HCT116 (cell line): ENCODE results near the gene PURA. TPM values are rescaled to one million over a fixed set of nuclear protein-coding genes. Genes with fewer than 3 reads are reported as not detected.

Experiments used
- ATAC-seq: fragments of 200-7000 bp; cut with Tn5 transposase; 2 replicates; pipeline ENCODE4 v1.9.1; 2020; ENCODE audit warnings: mild to moderate bottlenecking, moderate library complexity
- BruUV-seq: library from RNA; stranded (reverse); fragments of 400-500 nt; replicated peaks from 2 replicates; lab custom pipeline; 2021; lab: Mats Ljungman, UMichigan
- CTCF ChIA-PET: fragments of 300-600 bp; sonication (Branson Sonifier 250); formaldehyde crosslinking; loops from one replicate; lab custom pipeline; 2021; ENCODE audit warnings: antibody characterized with exemption; lab: Charles Lee
- POLR2A ChIA-PET: fragments of 300-600, 350-600 bp; sonication (Branson Sonifier 250); formaldehyde crosslinking; loops from one replicate; lab custom pipeline; 2021; ENCODE audit warnings: antibody characterized with exemption; lab: Charles Lee
- RAD21 ChIA-PET, 2 experiments: fragments of 300-600 bp; sonication (Branson Sonifier 250); formaldehyde crosslinking; loops; one replicate each; lab custom pipeline; 2023; ENCODE audit warnings: low total read pairs in 2 of 2; ENCODE audit not compliant: uncharacterized antibody in 2 of 2, unreplicated experiment in 2 of 2, low non-redundant PET in 1 of 2; lab: Charles Lee
- DNase-seq: peaks from one replicate; pipeline ENCODE4 v3.0.0-alpha.2; 2010; ENCODE audit warnings: low read depth, low spot score
- H2AFZ ChIP-seq: fragments of 200-600 bp; shearing (Covaris generic), sonication (generic); 2 replicates; pipeline ENCODE4 v1.6.1; 2017; ENCODE audit warnings: low read depth, mixed run types, mixed read lengths, antibody characterized with exemption, low read length; ENCODE audit not compliant: poor library complexity, severe bottlenecking
- H3K27ac ChIP-seq: 2 replicates; pipeline ENCODE4 v1.5.1; 2012; ENCODE audit warnings: low read depth, low read length
- H3K27me3 ChIP-seq: fragments of 200-600 bp; sonication (generic); 2 replicates; pipeline ENCODE4 v1.6.1; 2016; ENCODE audit warnings: mixed run types, low read length, mixed read lengths; ENCODE audit not compliant: insufficient read depth
- H3K36me3 ChIP-seq, 2 experiments: fragments of 200-500 bp in 1 of 2; fragments of 200-600 bp in 1 of 2; sonication (Bioruptor generic) in 1 of 2; sonication (generic) in 1 of 2; 2 replicates each; pipeline versions ENCODE4 v1.5.1 to v1.6.1; 2014 to 2016; ENCODE audit warnings: low read length in 2 of 2, inconsistent platforms in 1 of 2, mixed read lengths in 1 of 2, mixed run types in 1 of 2; ENCODE audit not compliant: insufficient read depth in 2 of 2, control insufficient read depth in 1 of 2
- H3K4me1 ChIP-seq, 2 experiments: fragments of 200-600 bp in 1 of 2; sonication (generic) in 1 of 2; 2 replicates each; pipeline versions ENCODE4 v1.5.1 to v1.6.1; 2012 to 2017; ENCODE audit warnings: low read length in 2 of 2, inconsistent platforms in 1 of 2, mild to moderate bottlenecking in 1 of 2, mixed read lengths in 1 of 2, mixed run types in 1 of 2, moderate library complexity in 1 of 2; ENCODE audit not compliant: insufficient read depth in 2 of 2, control insufficient read depth in 1 of 2
- H3K4me2 ChIP-seq: fragments of 200-600 bp; sonication (generic); 2 replicates; pipeline ENCODE4 v1.6.1; 2017; ENCODE audit warnings: mixed run types, low read length, mixed read lengths
- H3K4me3 ChIP-seq, 2 experiments: fragments of 200-600 bp in 1 of 2; sonication (generic) in 1 of 2; replicated peaks in 1 of 2; 2 replicates each; pipeline ENCODE4 v1.5.1; 2011 to 2016; ENCODE audit warnings: low read length in 2 of 2, control low read depth in 1 of 2, low read depth in 1 of 2, mild to moderate bottlenecking in 1 of 2, mixed read lengths in 1 of 2, mixed run types in 1 of 2
- H3K79me2 ChIP-seq: fragments of 200-600 bp; sonication (generic); 2 replicates; pipeline ENCODE4 v1.6.1; 2017; ENCODE audit warnings: mild to moderate bottlenecking, mixed run types, low read length, moderate library complexity, mixed read lengths; ENCODE audit not compliant: insufficient read depth
- H3K9ac ChIP-seq: fragments of 200-600 bp; sonication (generic); 2 replicates; pipeline ENCODE4 v1.6.1; 2016; ENCODE audit warnings: low read length, mixed read lengths
- H3K9me2 ChIP-seq: fragments of 200-600 bp; sonication (generic), shearing (Covaris generic); 2 replicates; pipeline ENCODE4 v1.6.1; 2017; ENCODE audit warnings: mixed run types, mild to moderate bottlenecking, moderate library complexity; ENCODE audit not compliant: insufficient read depth
- H3K9me3 ChIP-seq, 2 experiments: fragments of 200-500 bp in 1 of 2; fragments of 200-600 bp in 1 of 2; sonication (Bioruptor generic) in 1 of 2; sonication (generic) in 1 of 2; 2 replicates each; pipeline ENCODE4 v1.6.1; 2014 to 2017; ENCODE audit warnings: low read length in 2 of 2, mixed read lengths in 2 of 2, inconsistent platforms in 1 of 2, low read depth in 1 of 2, mild to moderate bottlenecking in 1 of 2, mixed run types in 1 of 2, moderate library complexity in 1 of 2; ENCODE audit not compliant: control insufficient read depth in 1 of 2, insufficient read depth in 1 of 2
- H4K20me1 ChIP-seq: fragments of 200-600 bp; sonication (generic), shearing (Covaris generic); 2 replicates; pipeline ENCODE4 v1.6.1; 2017; ENCODE audit warnings: mixed run types, mild to moderate bottlenecking, moderate library complexity; ENCODE audit not compliant: insufficient read depth
- MAX ChIP-seq: IDR thresholded peaks from 2 replicates; pipeline ENCODE4 v1.6.1; 2012
- YY1 ChIP-seq: IDR thresholded peaks from 2 replicates; pipeline ENCODE4 v1.6.1; 2011; ENCODE audit warnings: low read length, low read depth, moderate library complexity, mild to moderate bottlenecking; ENCODE audit not compliant: insufficient replicate concordance; ENCODE audit errors: extremely low read depth
- intact Hi-C: fragments of 100-400 bp; cut with micrococcal nuclease; formaldehyde crosslinking; loops from 2 replicates; pipeline ENCODE4 v1.10.0; 2022
- total RNA-seq: library from RNA; stranded (reverse); gene quantifications from one replicate; pipeline ENCODE4 v1.2.1, GENCODE V29; 2021; ENCODE audit not compliant: unreplicated experiment
- TF ChIP-seq, protein P1 (sequence below), 3 experiments: fragments of 200-600 bp in 1 of 3; sonication (generic) in 1 of 3; IDR thresholded peaks in 2 of 3; conservative IDR thresholded peaks in 1 of 3; 2 replicates each; pipeline ENCODE4 v1.5.1; 2012 to 2017; ENCODE audit warnings: low read depth in 2 of 3, low read length in 2 of 3, antibody characterized with exemption in 1 of 3, borderline replicate concordance in 1 of 3, control low read depth in 1 of 3, mild to moderate bottlenecking in 1 of 3, mixed read lengths in 1 of 3, mixed run types in 1 of 3, moderate library complexity in 1 of 3; ENCODE audit not compliant: insufficient read depth in 1 of 3

Gene PURA
- total RNA-seq, 1 experiment from 2014 or later, result 15.2 TPM

GRCh38 chr5:140108093-140109017 lies 5.6 kb upstream of the PURA start:
- H3K27me3 ChIP-seq, result no peaks in the 10 kb centered on the region
- no peak overlapping the region for H2AFZ ChIP-seq
- POLR2A ChIA-PET, result interaction anchor here (0.6 to 1.6 kb wide), 4 partner anchors 12 to 242 kb away, joined by 3 to 5 read pairs (median 4); no protein-coding TSS in a partner anchor
- RAD21 ChIA-PET, result interaction anchor here in 1 of 2 experiments (0.7 kb wide), 1 partner anchor 36 kb away, joined by 7 read pairs; no protein-coding TSS in a partner anchor
- ATAC-seq (peak; percentile 13), DNase-seq (no peak)
- H4K20me1 ChIP-seq, result no peaks in the 10 kb centered on the region
- peak overlapping the region; percentile 83 for H3K9ac ChIP-seq
- H3K79me2 ChIP-seq, result peaks cover 52% of the 10 kb centered on the region
- TF ChIP-seq, protein P1, sequence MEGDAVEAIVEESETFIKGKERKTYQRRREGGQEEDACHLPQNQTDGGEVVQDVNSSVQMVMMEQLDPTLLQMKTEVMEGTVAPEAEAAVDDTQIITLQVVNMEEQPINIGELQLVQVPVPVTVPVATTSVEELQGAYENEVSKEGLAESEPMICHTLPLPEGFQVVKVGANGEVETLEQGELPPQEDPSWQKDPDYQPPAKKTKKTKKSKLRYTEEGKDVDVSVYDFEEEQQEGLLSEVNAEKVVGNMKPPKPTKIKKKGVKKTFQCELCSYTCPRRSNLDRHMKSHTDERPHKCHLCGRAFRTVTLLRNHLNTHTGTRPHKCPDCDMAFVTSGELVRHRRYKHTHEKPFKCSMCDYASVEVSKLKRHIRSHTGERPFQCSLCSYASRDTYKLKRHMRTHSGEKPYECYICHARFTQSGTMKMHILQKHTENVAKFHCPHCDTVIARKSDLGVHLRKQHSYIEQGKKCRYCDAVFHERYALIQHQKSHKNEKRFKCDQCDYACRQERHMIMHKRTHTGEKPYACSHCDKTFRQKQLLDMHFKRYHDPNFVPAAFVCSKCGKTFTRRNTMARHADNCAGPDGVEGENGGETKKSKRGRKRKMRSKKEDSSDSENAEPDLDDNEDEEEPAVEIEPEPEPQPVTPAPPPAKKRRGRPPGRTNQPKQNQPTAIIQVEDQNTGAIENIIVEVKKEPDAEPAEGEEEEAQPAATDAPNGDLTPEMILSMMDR (IDR thresholded peaks at IDR 0.05 in 2 of 3, conservative IDR thresholded peaks at IDR 0.05 in 1 of 3; ENCODE audit: borderline replicate concordance in 1 of 3, insufficient read depth in 1 of 3, low read depth in 2 of 3, low read length in 2 of 3), result no peak
- peak; percentile 25 for TF ChIP-seq YY1
- no peak for TF ChIP-seq MAX
- peak overlapping the region; percentile 87 to 94 for H3K4me3 ChIP-seq
- H3K9me3 ChIP-seq, result no peaks in the 10 kb centered on the region
- intact Hi-C loops, result no loop called here
- BruUV-seq, result no TSS peak
- H3K4me1 ChIP-seq, result peaks cover 10 to 42% of the 10 kb centered on the region in 2 experiments
- H3K27ac ChIP-seq, result peak overlapping the region; percentile 89
- no peaks in the 10 kb centered on the region for H3K9me2 ChIP-seq
- H3K4me2 ChIP-seq, result peak overlapping the region; percentile 95
- CTCF ChIA-PET, result interaction anchor here (0.8 to 2.1 kb wide), 2 partner anchors 10 to 333 kb away, joined by 3 to 6 read pairs; no protein-coding TSS in a partner anchor
- H3K36me3 ChIP-seq, result no peaks in the 10 kb centered on the region
